GM06990 (cell line): ENCODE data around the gene ZNF576.
"Not testable (repeated sequence)": the region's sequence is repeated elsewhere in the genome, so short reads cannot be mapped to it uniquely, and the experiment has no call there.

Source experiments
- DNase-seq: peaks from one replicate; pipeline ENCODE4 v3.0.0-alpha.2; 2011; ENCODE audit not compliant: insufficient read length; ENCODE audit errors: extremely low read depth
- H3K27me3 ChIP-seq: replicated peaks from 2 replicates; pipeline ENCODE4 v1.6.0; 2011; ENCODE audit warnings: low read length; ENCODE audit not compliant: control insufficient read depth, insufficient read depth
- H3K36me3 ChIP-seq: 2 replicates; pipeline ENCODE4 v1.5.1; 2011; ENCODE audit warnings: low read length; ENCODE audit not compliant: control insufficient read depth, insufficient read depth
- H3K4me3 ChIP-seq: replicated peaks from 2 replicates; pipeline ENCODE4 v1.5.1; 2011; ENCODE audit warnings: low read depth, mild to moderate bottlenecking, control low read depth, low read length
- CTCF ChIP-seq: IDR thresholded peaks from 2 replicates; pipeline ENCODE4 v1.5.1; 2011; ENCODE audit warnings: low read length, control low read depth, mild to moderate bottlenecking, inconsistent platforms; ENCODE audit not compliant: insufficient read depth, poor library complexity, severe bottlenecking

ZNF576 gene

GRCh38 chr19:43599635-43600295 lies 3.4 kb downstream of the ZNF576 start:
- no peak overlapping the region for H3K4me3 ChIP-seq
- no peak for DNase-seq
- no peaks in the 10 kb centered on the region for H3K27me3 ChIP-seq
- no peak for TF ChIP-seq CTCF
- peaks cover 15% of the 10 kb centered on the region for H3K36me3 ChIP-seq

- H3K4me3 ChIP-seq, H3K27me3 ChIP-seq, DNase-seq: not testable (repeated sequence)
- peaks cover 15% of the 10 kb centered on the region for H3K36me3 ChIP-seq
These were observed 3.9 kb downstream of the ZNF576 start for GRCh38 chr19:43600326-43600725.

GRCh38 chr19:43605875-43606568 lies 9.6 kb downstream of the ZNF576 start:
- no peaks in the 10 kb centered on the region for H3K27me3 ChIP-seq
- H3K4me3 ChIP-seq: no peak overlapping the region
- TF ChIP-seq CTCF: no peak
- peaks cover 7% of the 10 kb centered on the region for H3K36me3 ChIP-seq
- no peak for DNase-seq

- no peak for DNase-seq
- Histone ChIP-seq H3K36me3 (peaks cover 7% of the 10 kb centered on the region), H3K4me3 (no peak overlapping the region), H3K27me3 (no peaks in the 10 kb centered on the region)
- no peak for TF ChIP-seq CTCF
These were observed 10.3 kb downstream of the ZNF576 start for GRCh38 chr19:43606569-43607229.

- Histone ChIP-seq H3K4me3 (no peak overlapping the region), H3K27me3 (no peaks in the 10 kb centered on the region)
- no peak for TF ChIP-seq CTCF
These were observed 11.1 kb downstream of the ZNF576 start for GRCh38 chr19:43607238-43608205.

More at GRCh38 chr19:43607238-43608205, 11.1 kb downstream of the ZNF576 start:
- DNase-seq: no peak
- H3K36me3 ChIP-seq: peaks cover 8% of the 10 kb centered on the region
